Activated CD8-positive, alpha-beta T cell treated with anti-CD3 and anti-CD28 coated beads for 36 hours (primary cell): ENCODE results near the gene SLC27A2. TPM values are rescaled to one million over a fixed set of nuclear protein-coding genes. Genes with fewer than 3 reads are reported as not detected.

ENCODE experiments used
- ATAC-seq: fragments of 200-7000 bp; cut with Tn5 transposase; one replicate; pipeline ENCODE4 v1.10.0; 2021; ENCODE audit warnings: mild to moderate bottlenecking, moderate library complexity
- CTCF ChIA-PET: fragments of 350-600 bp; sonication (Branson Sonifier 250); formaldehyde crosslinking; loops from one replicate; lab custom pipeline; 2021; ENCODE audit warnings: antibody characterized with exemption; lab: Charles Lee
- POLR2A ChIA-PET: fragments of 350-600 bp; sonication (Branson Sonifier 250); formaldehyde crosslinking; loops from one replicate; lab custom pipeline; 2021; ENCODE audit warnings: antibody characterized with exemption; lab: Charles Lee
- DNase-seq: peaks from one replicate; pipeline ENCODE4 v3.0.0-alpha.2; 2020
- H3K27ac Mint-ChIP-seq: one replicate; pipeline ENCODE4 v1.8.0; 2021; ENCODE audit warnings: mild to moderate bottlenecking, mixed read lengths
- H3K27me3 Mint-ChIP-seq: one replicate; pipeline ENCODE4 v1.8.0; 2021; ENCODE audit warnings: mixed read lengths
- H3K36me3 Mint-ChIP-seq: one replicate; pipeline ENCODE4 v1.8.0; 2021; ENCODE audit warnings: low read depth, mixed read lengths
- H3K4me1 Mint-ChIP-seq: one replicate; pipeline ENCODE4 v1.8.0; 2021; ENCODE audit warnings: low read depth, mixed read lengths
- H3K4me3 Mint-ChIP-seq: one replicate; pipeline ENCODE4 v1.8.0; 2021; ENCODE audit warnings: mild to moderate bottlenecking, moderate library complexity, mixed read lengths
- H3K9me3 Mint-ChIP-seq: one replicate; pipeline ENCODE4 v1.8.0; 2021; ENCODE audit warnings: mixed read lengths
- intact Hi-C: fragments of 100-400 bp; cut with micrococcal nuclease; formaldehyde crosslinking; loops from one replicate; pipeline ENCODE4 v1.10.0; 2022
- total RNA-seq, 2 experiments: library from RNA; stranded (reverse); gene quantifications; one replicate each; pipeline ENCODE4 v1.2.3, GENCODE V29; 2021
- TF ChIP-seq, protein P1 (sequence below): fragments of 200-600 bp; IDR thresholded peaks from one replicate; pipeline ENCODE4 v1.8.0; 2022; ENCODE audit warnings: antibody characterized with exemption, mild to moderate bottlenecking

Gene SLC27A2
- total RNA-seq, 2 experiments from 2014 or later = 9.8 to 9.9 TPM

DNA sequence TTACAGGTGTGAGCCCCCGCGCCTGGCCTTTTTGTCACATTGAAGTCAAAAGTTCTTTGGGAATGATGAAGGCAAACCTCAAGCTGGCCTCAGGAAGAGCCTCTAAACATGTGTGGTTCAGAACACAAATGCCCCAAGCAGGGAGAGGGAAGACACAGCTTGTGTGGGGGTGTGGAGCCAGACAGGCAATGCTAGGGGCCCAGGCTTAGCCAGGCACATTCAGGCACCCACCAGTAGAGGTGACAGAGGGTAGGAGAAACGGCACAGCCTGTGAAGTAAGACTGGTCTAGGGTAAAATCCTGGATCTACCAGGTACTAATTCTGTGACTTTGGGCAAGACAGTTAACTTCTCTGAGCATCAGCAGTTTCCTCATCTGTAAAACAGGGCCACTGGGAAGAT lies 80.0 kb downstream of the SLC27A2 start:
- TF ChIP-seq, protein P1, sequence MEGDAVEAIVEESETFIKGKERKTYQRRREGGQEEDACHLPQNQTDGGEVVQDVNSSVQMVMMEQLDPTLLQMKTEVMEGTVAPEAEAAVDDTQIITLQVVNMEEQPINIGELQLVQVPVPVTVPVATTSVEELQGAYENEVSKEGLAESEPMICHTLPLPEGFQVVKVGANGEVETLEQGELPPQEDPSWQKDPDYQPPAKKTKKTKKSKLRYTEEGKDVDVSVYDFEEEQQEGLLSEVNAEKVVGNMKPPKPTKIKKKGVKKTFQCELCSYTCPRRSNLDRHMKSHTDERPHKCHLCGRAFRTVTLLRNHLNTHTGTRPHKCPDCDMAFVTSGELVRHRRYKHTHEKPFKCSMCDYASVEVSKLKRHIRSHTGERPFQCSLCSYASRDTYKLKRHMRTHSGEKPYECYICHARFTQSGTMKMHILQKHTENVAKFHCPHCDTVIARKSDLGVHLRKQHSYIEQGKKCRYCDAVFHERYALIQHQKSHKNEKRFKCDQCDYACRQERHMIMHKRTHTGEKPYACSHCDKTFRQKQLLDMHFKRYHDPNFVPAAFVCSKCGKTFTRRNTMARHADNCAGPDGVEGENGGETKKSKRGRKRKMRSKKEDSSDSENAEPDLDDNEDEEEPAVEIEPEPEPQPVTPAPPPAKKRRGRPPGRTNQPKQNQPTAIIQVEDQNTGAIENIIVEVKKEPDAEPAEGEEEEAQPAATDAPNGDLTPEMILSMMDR = peak; percentile 23
- Mint-ChIP-seq H3K4me1 (peaks cover 48% of the 10 kb centered on the region), H3K27ac (peak overlapping the region; percentile 93), H3K4me3 (no peak overlapping the region), H3K27me3 (peaks cover 1% of the 10 kb centered on the region), H3K9me3 (peaks cover under 1% of the 10 kb centered on the region), H3K36me3 (no peaks in the 10 kb centered on the region)
- intact Hi-C loops = loop anchor here (5.0 kb wide), 1 partner anchor 80 kb away; the partner anchor contains the start of gene SLC27A2
- POLR2A ChIA-PET = interaction anchor here (0.6 to 4.2 kb wide), 5 partner anchors 13 to 92 kb away, joined by 3 to 28 read pairs (median 7); partner anchors contain the start of genes GABPB1 and SLC27A2
- DNase-seq (peak; percentile 42), ATAC-seq (peak; percentile 21)
- CTCF ChIA-PET = interaction anchor here (1.0 to 3.0 kb wide), 9 partner anchors 8 to 117 kb away, joined by 3 to 14 read pairs (median 6); partner anchors contain the start of gene SLC27A2

DNA sequence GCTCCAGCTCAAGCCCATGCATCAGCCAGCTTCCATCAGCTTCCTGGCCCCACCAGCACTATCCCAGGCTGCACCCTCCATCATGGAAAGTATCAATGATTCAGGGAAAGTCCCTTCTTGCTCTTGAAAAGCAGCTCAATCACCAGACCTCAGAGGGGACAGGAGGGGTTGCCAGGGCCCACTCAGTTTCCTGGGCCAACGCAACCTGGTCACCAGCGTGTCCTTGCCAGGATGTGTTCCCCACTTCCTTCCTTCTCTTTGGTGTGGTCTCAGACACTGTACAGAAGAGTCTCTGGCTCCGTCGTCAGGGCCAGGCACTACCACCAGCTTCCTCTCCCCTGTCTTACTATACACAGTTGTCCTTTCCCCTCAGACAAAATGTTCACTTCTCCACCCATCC lies 80.5 kb downstream of the SLC27A2 start:
- TF ChIP-seq, protein P1 = no peak
- Mint-ChIP-seq H3K27me3 (peaks cover 2% of the 10 kb centered on the region), H3K27ac (peak overlapping the region; percentile 93), H3K4me1 (peaks cover 46% of the 10 kb centered on the region), H3K36me3 (no peaks in the 10 kb centered on the region), H3K9me3 (peaks cover 3% of the 10 kb centered on the region), H3K4me3 (no peak overlapping the region)
- CTCF ChIA-PET = interaction anchor here (0.7 to 3.0 kb wide), 10 partner anchors 8 to 118 kb away, joined by 3 to 14 read pairs (median 6); partner anchors contain the start of gene SLC27A2
- ATAC-seq = peak; percentile 76
- POLR2A ChIA-PET = interaction anchor here (0.6 to 4.2 kb wide), 5 partner anchors 14 to 92 kb away, joined by 3 to 28 read pairs (median 7); partner anchors contain the start of genes GABPB1 and SLC27A2
- intact Hi-C loops = loop anchor here (5.0 kb wide), 1 partner anchor 80 kb away; the partner anchor contains the start of gene SLC27A2
- peak; percentile 87 for DNase-seq

DNA sequence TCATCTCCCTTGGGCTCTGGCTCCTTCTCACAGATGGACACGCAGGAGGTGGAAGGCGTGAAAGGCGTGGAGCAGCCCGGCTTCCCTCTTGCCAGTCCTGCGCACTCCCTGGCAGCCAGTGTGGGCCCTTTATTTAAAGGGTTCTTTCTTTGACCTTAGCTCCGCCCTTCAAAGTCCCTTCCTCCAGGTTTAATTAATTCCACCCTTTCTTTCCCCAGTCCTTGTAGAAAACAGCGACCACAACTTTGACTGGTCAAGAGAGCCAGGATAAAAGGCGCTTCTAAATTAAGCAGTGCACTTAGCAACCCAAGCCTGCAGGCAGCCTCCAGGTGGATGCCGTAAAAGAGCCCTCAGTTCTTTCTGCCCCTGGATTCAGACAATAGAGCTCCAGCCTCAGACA lies 83.6 kb downstream of the SLC27A2 start, which contains the start of gene HDC:
HDC (minus strand) TSS at position 107 of the 400 bp plus-strand sequence; CDS start at position 4, 103 bp downstream.
- Mint-ChIP-seq H3K4me1 (peaks cover 30% of the 10 kb centered on the region), H3K9me3 (peaks cover 3% of the 10 kb centered on the region), H3K27me3 (peaks cover 2% of the 10 kb centered on the region), H3K27ac (no peak within 1 kb of the TSS), H3K4me3 (no peak within 1 kb of the TSS), H3K36me3 (no peaks in the 10 kb centered on the region)
- ChIA-PET POLR2A (no interaction called here), CTCF (no interaction called here)
- TF ChIP-seq, protein P1 = no peak
- no peak for DNase-seq
- ATAC-seq = no peak
- intact Hi-C loops = no loop called here

DNA sequence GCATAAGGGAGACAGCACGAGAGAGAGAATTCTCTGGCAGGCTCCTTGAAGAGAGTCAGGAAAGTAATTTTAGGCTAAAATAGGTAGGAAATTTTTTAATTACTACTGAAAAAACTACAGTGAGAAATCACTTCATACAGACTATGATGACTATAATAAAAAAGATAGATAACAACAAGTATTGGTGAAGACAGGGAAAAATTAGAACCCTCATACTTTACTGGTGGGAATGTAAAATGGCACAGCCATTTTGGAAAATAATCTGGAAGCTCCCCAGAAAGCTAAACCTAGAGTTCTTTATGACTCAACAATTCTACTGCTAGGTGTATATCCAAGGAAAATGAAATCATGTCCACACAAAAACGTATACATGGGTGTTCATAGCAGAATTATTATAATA lies 85.6 kb downstream of the SLC27A2 start:
- TF ChIP-seq, protein P1 = no peak
- Mint-ChIP-seq H3K4me3 (no peak overlapping the region), H3K4me1 (peaks cover 12% of the 10 kb centered on the region), H3K36me3 (no peaks in the 10 kb centered on the region), H3K27ac (no peak overlapping the region), H3K27me3 (peaks cover 2% of the 10 kb centered on the region), H3K9me3 (peaks cover 3% of the 10 kb centered on the region)
- DNase-seq (no peak), ATAC-seq (no peak)
- intact Hi-C loops = no loop called here
- ChIA-PET POLR2A (interaction anchor here (1.9 kb wide), 1 partner anchor 19 kb away, joined by 8 read pairs; no protein-coding TSS in a partner anchor), CTCF (no interaction called here)

DNA sequence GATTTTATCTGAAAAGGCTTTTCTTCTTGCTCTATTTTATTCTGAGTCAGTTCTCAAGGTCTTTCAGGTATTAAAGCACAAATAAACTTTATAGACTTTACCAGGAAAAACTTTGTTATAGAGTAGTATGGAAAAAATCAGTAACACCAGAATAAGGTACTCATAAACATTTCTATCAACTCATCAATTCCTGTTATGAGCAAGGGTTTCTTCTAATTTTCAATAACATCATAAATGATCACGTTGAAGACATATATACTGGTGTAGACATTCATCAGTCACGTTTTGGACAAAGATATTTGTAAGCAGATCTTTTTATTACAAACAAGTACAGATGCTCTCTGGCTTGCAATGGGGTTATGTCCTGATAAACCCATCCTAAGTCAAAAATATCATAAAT lies 93.1 kb downstream of the SLC27A2 start:
- H3K27ac Mint-ChIP-seq = peak overlapping the region; percentile 5
- CTCF ChIA-PET = no interaction called here
- H3K4me3 Mint-ChIP-seq = no peak overlapping the region
- no peaks in the 10 kb centered on the region for H3K27me3 Mint-ChIP-seq
- no peak for DNase-seq
- H3K4me1 Mint-ChIP-seq = peaks cover 28% of the 10 kb centered on the region
- H3K9me3 Mint-ChIP-seq = no peaks in the 10 kb centered on the region
- ATAC-seq = no peak
- intact Hi-C loops = no loop called here
- POLR2A ChIA-PET = no interaction called here
- H3K36me3 Mint-ChIP-seq = peaks cover 10% of the 10 kb centered on the region
- TF ChIP-seq, protein P1 = no peak
